SU-DHL-6 (cell line): ENCODE measurements around the gene KMT2B.
"Not testable (repeated sequence)": the region's sequence is repeated elsewhere in the genome, so short reads cannot be mapped to it uniquely, and the experiment has no call there.

ENCODE experiments used
- H2AFZ ChIP-seq: fragments of 200-600 bp; sonication (generic); 2 replicates; pipeline ENCODE4 v1.6.1; 2014; ENCODE audit warnings: low read depth, mild to moderate bottlenecking, moderate library complexity, mixed read lengths, antibody characterized with exemption, low read length; ENCODE audit not compliant: severe bottlenecking
- H3F3A ChIP-seq: fragments of 200-600 bp; shearing (Covaris generic); 2 replicates; pipeline ENCODE4 v1.6.0; 2016; ENCODE audit warnings: antibody characterized with exemption, mild to moderate bottlenecking; ENCODE audit not compliant: insufficient read depth
- H3K27ac ChIP-seq: fragments of 200-600 bp; sonication (generic); 2 replicates; pipeline ENCODE4 v1.5.1; 2016; ENCODE audit warnings: low read depth, mild to moderate bottlenecking, low read length, moderate library complexity, mixed read lengths
- H3K27me3 ChIP-seq: fragments of 200-600 bp; sonication (generic), shearing (Covaris generic); 2 replicates; pipeline ENCODE4 v1.6.0; 2014; ENCODE audit warnings: mild to moderate bottlenecking, low read length
- H3K36me3 ChIP-seq: fragments of 200-600 bp; sonication (generic); 2 replicates; pipeline ENCODE4 v1.6.1; 2014; ENCODE audit warnings: mild to moderate bottlenecking, low read length, mixed read lengths
- H3K4me2 ChIP-seq: fragments of 300-600, 200-600 bp; shearing (Covaris generic), sonication (generic); 2 replicates; pipeline ENCODE4 v1.6.0; 2014; ENCODE audit warnings: low read length, low read depth, mild to moderate bottlenecking; ENCODE audit not compliant: poor library complexity, severe bottlenecking
- H3K4me3 ChIP-seq: fragments of 200-600 bp; sonication (generic); 2 replicates; pipeline ENCODE4 v1.5.1; 2014; ENCODE audit warnings: antibody characterized with exemption, low read length, mild to moderate bottlenecking, mixed read lengths; ENCODE audit not compliant: insufficient read depth, poor library complexity, severe bottlenecking
- H3K79me2 ChIP-seq: fragments of 200-600 bp; sonication (generic); 2 replicates; pipeline ENCODE4 v1.6.1; 2014; ENCODE audit warnings: mild to moderate bottlenecking, low read length, moderate library complexity; ENCODE audit not compliant: insufficient read depth
- H3K9ac ChIP-seq: fragments of 200-600 bp; sonication (generic); 2 replicates; pipeline ENCODE4 v1.7.0; 2014; ENCODE audit warnings: mild to moderate bottlenecking, low read length
- H3K9me2 ChIP-seq: fragments of 200-600 bp; sonication (generic); replicated peaks from 2 replicates; pipeline ENCODE4 v1.6.1; 2014; ENCODE audit warnings: low read length; ENCODE audit not compliant: insufficient read depth
- H3K9me3 ChIP-seq: fragments of 200-600 bp; sonication (generic); 2 replicates; pipeline ENCODE4 v1.6.1; 2014; ENCODE audit warnings: low read length, mixed read lengths; ENCODE audit not compliant: insufficient read depth
- H4K20me1 ChIP-seq: fragments of 200-600 bp; sonication (generic); 2 replicates; pipeline ENCODE4 v1.6.1; 2014; ENCODE audit warnings: low read depth, mild to moderate bottlenecking, antibody characterized with exemption, low read length, moderate library complexity, mixed read lengths
- EZH2phosphoT487 ChIP-seq: fragments of 200-600 bp; sonication (generic), shearing (Covaris generic); conservative IDR thresholded peaks from 2 replicates; pipeline ENCODE4 v1.6.1; 2018; ENCODE audit warnings: mild to moderate bottlenecking, antibody characterized with exemption, low read length, moderate library complexity, mixed read lengths
- TF ChIP-seq, protein P1 (sequence below): fragments of 200-600 bp; sonication (generic); IDR thresholded peaks from one replicate; pipeline ENCODE4 v1.5.1; 2017; ENCODE audit warnings: antibody characterized with exemption, mild to moderate bottlenecking, low read length, moderate library complexity; ENCODE audit not compliant: insufficient read depth, poor library complexity, severe bottlenecking

KMT2B gene

DNA sequence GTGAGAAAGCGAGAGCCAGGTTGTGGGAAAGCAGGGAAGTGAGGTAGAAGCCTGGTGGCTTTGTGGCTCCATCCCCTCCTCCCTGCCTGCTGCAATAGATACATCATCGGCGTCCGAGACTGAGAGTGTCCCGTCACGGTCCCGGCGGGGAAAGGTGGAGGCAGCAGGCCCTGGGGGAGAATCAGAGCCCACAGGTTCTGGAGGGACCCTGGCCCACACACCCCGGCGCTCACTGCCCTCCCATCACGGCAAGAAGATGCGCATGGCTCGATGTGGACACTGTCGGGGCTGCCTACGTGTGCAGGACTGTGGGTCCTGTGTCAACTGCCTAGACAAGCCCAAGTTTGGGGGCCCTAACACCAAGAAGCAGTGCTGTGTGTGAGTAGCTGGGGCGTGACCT lies 5.1 kb downstream of the KMT2B start:
- no peak overlapping the region for H3K9ac ChIP-seq
- H3K4me2 ChIP-seq, result no peak overlapping the region
- TF ChIP-seq, protein P1, sequence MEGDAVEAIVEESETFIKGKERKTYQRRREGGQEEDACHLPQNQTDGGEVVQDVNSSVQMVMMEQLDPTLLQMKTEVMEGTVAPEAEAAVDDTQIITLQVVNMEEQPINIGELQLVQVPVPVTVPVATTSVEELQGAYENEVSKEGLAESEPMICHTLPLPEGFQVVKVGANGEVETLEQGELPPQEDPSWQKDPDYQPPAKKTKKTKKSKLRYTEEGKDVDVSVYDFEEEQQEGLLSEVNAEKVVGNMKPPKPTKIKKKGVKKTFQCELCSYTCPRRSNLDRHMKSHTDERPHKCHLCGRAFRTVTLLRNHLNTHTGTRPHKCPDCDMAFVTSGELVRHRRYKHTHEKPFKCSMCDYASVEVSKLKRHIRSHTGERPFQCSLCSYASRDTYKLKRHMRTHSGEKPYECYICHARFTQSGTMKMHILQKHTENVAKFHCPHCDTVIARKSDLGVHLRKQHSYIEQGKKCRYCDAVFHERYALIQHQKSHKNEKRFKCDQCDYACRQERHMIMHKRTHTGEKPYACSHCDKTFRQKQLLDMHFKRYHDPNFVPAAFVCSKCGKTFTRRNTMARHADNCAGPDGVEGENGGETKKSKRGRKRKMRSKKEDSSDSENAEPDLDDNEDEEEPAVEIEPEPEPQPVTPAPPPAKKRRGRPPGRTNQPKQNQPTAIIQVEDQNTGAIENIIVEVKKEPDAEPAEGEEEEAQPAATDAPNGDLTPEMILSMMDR, result no peak
- no peak for TF ChIP-seq EZH2phosphoT487
- H3K9me2 ChIP-seq, result no peaks in the 10 kb centered on the region
- H3K79me2 ChIP-seq, result peaks cover 22% of the 10 kb centered on the region
- H3K9me3 ChIP-seq, result no peaks in the 10 kb centered on the region
- H2AFZ ChIP-seq, result no peak overlapping the region
- H3K27ac ChIP-seq, result no peak overlapping the region
- H3K36me3 ChIP-seq, result no peaks in the 10 kb centered on the region; the same call in 1 of the 2 replicates
- no peaks in the 10 kb centered on the region for H3F3A ChIP-seq
- no peaks in the 10 kb centered on the region for H4K20me1 ChIP-seq
- no peak overlapping the region for H3K4me3 ChIP-seq
- no peaks in the 10 kb centered on the region for H3K27me3 ChIP-seq

DNA sequence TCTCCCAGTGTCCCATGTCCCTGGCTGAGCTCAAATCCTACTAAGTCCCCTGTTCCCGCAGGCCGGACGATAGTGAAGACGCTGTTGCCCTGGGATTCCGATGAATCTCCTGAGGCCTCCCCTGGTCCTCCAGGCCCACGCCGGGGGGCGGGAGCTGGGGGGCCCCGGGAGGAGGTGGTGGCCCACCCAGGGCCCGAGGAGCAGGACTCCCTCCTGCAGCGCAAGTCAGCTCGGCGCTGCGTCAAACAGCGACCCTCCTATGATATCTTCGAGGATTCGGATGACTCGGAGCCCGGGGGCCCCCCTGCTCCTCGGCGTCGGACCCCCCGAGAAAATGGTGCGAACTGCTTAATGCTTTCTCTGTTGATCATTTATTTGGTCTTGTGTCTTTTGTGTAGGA lies 5.9 kb downstream of the KMT2B start:
- no peaks in the 10 kb centered on the region for H3K9me3 ChIP-seq
- H4K20me1 ChIP-seq, result no peaks in the 10 kb centered on the region
- no peaks in the 10 kb centered on the region; the same call in 1 of the 2 replicates for H3K36me3 ChIP-seq
- no peak overlapping the region for H3K27ac ChIP-seq
- no peak overlapping the region for H3K9ac ChIP-seq
- no peaks in the 10 kb centered on the region for H3K27me3 ChIP-seq
- TF ChIP-seq, protein P1, result no peak
- no peak for TF ChIP-seq EZH2phosphoT487
- peaks cover 16% of the 10 kb centered on the region for H3K79me2 ChIP-seq
- no peaks in the 10 kb centered on the region for H3F3A ChIP-seq
- H2AFZ ChIP-seq, result no peak overlapping the region
- no peaks in the 10 kb centered on the region for H3K9me2 ChIP-seq
- H3K4me2 ChIP-seq, result no peak overlapping the region
- no peak overlapping the region for H3K4me3 ChIP-seq

DNA sequence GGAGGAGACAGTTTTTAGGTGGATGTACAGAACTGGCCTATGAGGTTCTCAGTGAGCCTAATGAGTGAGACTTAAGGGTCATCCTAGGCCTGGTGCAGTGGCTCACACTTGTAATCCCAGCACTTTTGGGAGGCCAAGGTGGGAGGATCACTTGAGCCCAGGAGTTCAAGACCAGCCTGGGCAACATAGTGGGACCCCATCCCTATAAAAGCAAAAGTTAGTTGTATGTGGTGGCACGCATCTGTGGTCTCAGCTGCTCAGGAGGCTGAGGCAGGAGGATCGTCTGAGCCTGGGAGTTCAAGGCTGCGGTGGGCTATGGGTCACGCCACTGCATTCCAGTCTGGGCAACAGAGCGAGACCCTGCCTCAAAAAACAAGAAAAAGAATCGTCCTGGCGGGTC lies 6.3 kb downstream of the KMT2B start:
- H3K27ac ChIP-seq, H2AFZ ChIP-seq, H4K20me1 ChIP-seq, H3K9ac ChIP-seq, H3K4me3 ChIP-seq, H3K36me3 ChIP-seq, H3K27me3 ChIP-seq, H3K9me3 ChIP-seq, H3F3A ChIP-seq, H3K9me2 ChIP-seq, H3K4me2 ChIP-seq: not testable (repeated sequence)
- H3K79me2 ChIP-seq, result peaks cover 11% of the 10 kb centered on the region

DNA sequence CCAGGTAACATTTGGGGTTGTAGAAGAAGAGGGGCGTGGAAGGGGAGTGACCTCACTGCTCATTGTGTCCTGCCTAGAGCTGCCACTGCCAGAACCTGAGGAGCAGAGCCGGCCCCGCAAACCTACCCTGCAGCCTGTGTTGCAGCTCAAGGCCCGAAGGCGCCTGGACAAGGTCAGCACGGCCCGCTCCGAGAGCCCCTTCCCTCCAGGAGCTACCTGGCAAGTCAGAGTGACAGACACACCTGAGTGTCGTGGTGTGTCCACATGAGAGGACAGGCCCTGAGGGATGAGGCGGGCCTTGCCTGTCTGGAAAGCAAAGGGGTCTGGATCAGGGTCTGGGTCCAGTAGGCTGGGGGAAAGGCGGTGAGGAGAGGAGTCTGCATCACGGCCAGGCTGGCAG lies 6.8 kb downstream of the KMT2B start:
- Histone ChIP-seq H3K4me3 (no peak overlapping the region), H3K27me3 (no peaks in the 10 kb centered on the region), H3K4me2 (no peak overlapping the region), H4K20me1 (no peaks in the 10 kb centered on the region), H3K9me2 (no peaks in the 10 kb centered on the region), H3K36me3 (no peaks in the 10 kb centered on the region; the same call in 1 of the 2 replicates), H3K79me2 (peaks cover 7% of the 10 kb centered on the region), H3F3A (no peaks in the 10 kb centered on the region), H3K27ac (no peak overlapping the region), H2AFZ (no peak overlapping the region), H3K9me3 (no peaks in the 10 kb centered on the region), H3K9ac (no peak overlapping the region)
- TF ChIP-seq, protein P1, result no peak
- TF ChIP-seq EZH2phosphoT487, result no peak
